NCI-H524 (cell line): ENCODE data around the gene LDLRAD4.

Experiments used
- DNase-seq, 2 experiments: peaks; one replicate each; lab custom pipeline; 2025; lab: John Stamatoyannopoulos, UW

LDLRAD4 gene

GRCh38 chr18:13386891-13387801 lies 168.6 kb downstream of the LDLRAD4 start:
- DNase-seq, result no peak

GRCh38 chr18:13387855-13388548 lies 169.4 kb downstream of the LDLRAD4 start:
- no peak for DNase-seq

- no peak for DNase-seq
Measured at GRCh38 chr18:13388586-13389490, 170.3 kb downstream of the LDLRAD4 start.

GRCh38 chr18:13389491-13390131 lies 171.1 kb downstream of the LDLRAD4 start:
- no peak for DNase-seq

GRCh38 chr18:13390196-13390595 lies 171.6 kb downstream of the LDLRAD4 start:
- no peak for DNase-seq

- peak in 1 of 2 experiments; percentile 19 for DNase-seq
Measured at GRCh38 chr18:13390711-13391110, 172.2 kb downstream of the LDLRAD4 start.

- DNase-seq, result no peak
Measured at GRCh38 chr18:13392029-13392750, 173.6 kb downstream of the LDLRAD4 start.

- no peak for DNase-seq
Measured at GRCh38 chr18:13392899-13393298, 174.3 kb downstream of the LDLRAD4 start.

- DNase-seq, result no peak
Measured at GRCh38 chr18:13393338-13393737, 174.8 kb downstream of the LDLRAD4 start.

GRCh38 chr18:13394801-13395200 lies 176.2 kb downstream of the LDLRAD4 start:
- DNase-seq, result peak; percentile 26 to 49

- DNase-seq, result no peak
Measured at GRCh38 chr18:13395577-13395976, 177.0 kb downstream of the LDLRAD4 start.

GRCh38 chr18:13397504-13398163 lies 179.1 kb downstream of the LDLRAD4 start:
- peak; percentile 39 to 74 for DNase-seq

- DNase-seq, result no peak
Measured at GRCh38 chr18:13398631-13399030, 180.1 kb downstream of the LDLRAD4 start.

GRCh38 chr18:13399511-13399910 lies 181.0 kb downstream of the LDLRAD4 start:
- DNase-seq, result no peak

- no peak for DNase-seq
Measured at GRCh38 chr18:13400636-13401315, 182.2 kb downstream of the LDLRAD4 start.

- no peak for DNase-seq
Measured at GRCh38 chr18:13401404-13401803, 182.8 kb downstream of the LDLRAD4 start.

GRCh38 chr18:13401826-13402225 lies 183.3 kb downstream of the LDLRAD4 start:
- no peak for DNase-seq

- no peak for DNase-seq
Measured at GRCh38 chr18:13403786-13404549, 185.4 kb downstream of the LDLRAD4 start.
